PC-9 (cell line): ENCODE results near the gene APOBEC2.

Source experiments
- CTCF ChIP-seq: fragments of 200-600 bp; sonication (generic); conservative IDR thresholded peaks from 2 replicates; pipeline ENCODE4 v1.6.1; 2017; ENCODE audit warnings: mixed run types, antibody characterized with exemption, mild to moderate bottlenecking, moderate library complexity
- EZH2 ChIP-seq: fragments of 200-600 bp; sonication (generic); IDR thresholded peaks from 2 replicates; pipeline ENCODE4 v1.8.0; 2017; ENCODE audit warnings: antibody characterized with exemption, low read depth

DNA sequence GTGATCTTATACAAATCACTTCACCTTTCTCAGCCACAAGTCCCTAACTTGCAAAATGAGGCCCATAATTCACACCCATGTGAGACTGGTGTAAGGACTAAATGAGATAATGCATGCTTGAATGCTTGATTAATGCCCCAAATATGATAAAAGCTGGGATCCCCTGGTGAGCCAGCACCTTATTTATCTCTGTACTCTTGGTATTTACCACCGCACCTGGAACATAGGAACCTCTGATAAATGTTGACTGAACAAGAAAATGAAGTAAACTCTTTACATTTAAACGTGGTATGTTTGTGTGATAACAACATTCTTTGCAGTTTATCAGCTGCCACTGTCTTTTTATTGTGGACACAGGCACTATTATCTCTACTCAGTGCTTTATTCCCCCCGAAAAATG, 2.5 kb upstream of the APOBEC2 start:
- TF ChIP-seq CTCF (no peak), EZH2 (no peak)
